Muscle of leg (tissue), 9 donors: ENCODE data around the gene STK33. TPM values are rescaled to one million over a fixed set of nuclear protein-coding genes. Genes with fewer than 3 reads are reported as not detected.

ENCODE experiments used
- polyA plus RNA-seq, 8 donors: library from polyadenylated mRNA; unstranded; fragments of 120-200 nt; gene quantifications; one replicate each; pipeline versions ENCODE4 v1.2.1 to v1.2.3, GENCODE V29; 2013; ENCODE audit warnings: inconsistent platforms in 1 of 8, low replicate concordance in 1 of 8; ENCODE audit not compliant: insufficient read length in 8 of 8, insufficient read depth in 1 of 8
- total RNA-seq: library from RNA; stranded (reverse); fragments of 120-200 nt; gene quantifications from one replicate; pipeline ENCODE4 v1.2.4, GENCODE V29; 2013

The STK33 gene
- total and polyA plus RNA-seq, 9 donors = 2.9 to 5.8 (median 4.2) TPM

Other genes with a start within 250 kb of the STK33 start
- gene TRIM66, start 88.4 kb upstream of the STK33 start, total RNA-seq = 3.8 TPM
- 1 to 10 TPM; 1.0 to 5.8 (median 2.7) TPM for gene TRIM66, start 88.4 kb upstream of the STK33 start, polyA plus RNA-seq
- 2,776 TPM for gene RPL27A, start 88.6 kb upstream of the STK33 start, total RNA-seq
- 1,000 to 10,000 TPM; 3,141 to 4,193 (median 3,646) TPM for gene RPL27A, start 88.6 kb upstream of the STK33 start, polyA plus RNA-seq